NCI-H460 (cell line): ENCODE data around the gene CERS6. TPM values are rescaled to one million over a fixed set of nuclear protein-coding genes. Genes with fewer than 3 reads are reported as not detected.
"Not testable (repeated sequence)": the region's sequence is repeated elsewhere in the genome, so short reads cannot be mapped to it uniquely, and the experiment has no call there.

Experiments
- DNase-seq: peaks from one replicate; pipeline ENCODE4 v3.0.0-alpha.2; 2016; ENCODE audit warnings: low read depth; ENCODE audit errors: extremely low read depth
- total RNA-seq: library from RNA; depleted of rRNA; stranded (reverse); fragments of >200 nt; shearing (Covaris generic); gene quantifications from 2 replicates; pipeline ENCODE4 v1.2.3, GENCODE V29; 2014

The CERS6 gene
- total RNA-seq, 1 experiment from 2014 or later, result 57.3 TPM

DNA sequence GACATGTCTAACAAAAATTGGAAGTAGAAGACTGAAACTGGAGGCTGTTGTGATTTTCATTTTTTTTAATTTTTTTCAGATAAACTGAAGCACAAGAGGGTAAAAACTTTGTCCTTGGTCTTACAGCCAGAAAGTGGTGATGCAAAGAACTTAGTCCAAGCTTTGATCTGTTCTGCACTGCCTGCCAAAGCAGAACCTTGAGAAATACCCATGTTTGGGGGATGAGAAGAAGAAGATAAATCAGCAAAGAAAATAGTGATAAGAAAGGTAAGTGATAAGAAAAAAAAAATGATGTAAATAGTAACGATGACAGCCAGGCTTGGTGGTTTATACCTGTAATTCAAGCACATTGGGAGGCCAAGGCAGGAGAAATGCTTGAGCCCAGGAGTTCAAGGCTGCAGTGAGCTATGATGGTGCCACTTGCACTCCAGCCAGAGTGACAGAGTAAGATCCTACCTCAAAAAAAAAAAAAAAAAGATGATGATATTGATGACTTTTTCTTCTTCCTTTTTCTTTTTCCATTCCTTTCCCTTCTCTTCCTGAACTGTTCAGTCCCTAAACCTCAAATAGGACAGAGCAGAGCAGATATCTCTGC is 331.8 kb downstream of the CERS6 start:
- no peak for DNase-seq

- DNase-seq, result no peak
Observed at GRCh38 chr2:168789776-168790175, 333.7 kb downstream of the CERS6 start.

DNA sequence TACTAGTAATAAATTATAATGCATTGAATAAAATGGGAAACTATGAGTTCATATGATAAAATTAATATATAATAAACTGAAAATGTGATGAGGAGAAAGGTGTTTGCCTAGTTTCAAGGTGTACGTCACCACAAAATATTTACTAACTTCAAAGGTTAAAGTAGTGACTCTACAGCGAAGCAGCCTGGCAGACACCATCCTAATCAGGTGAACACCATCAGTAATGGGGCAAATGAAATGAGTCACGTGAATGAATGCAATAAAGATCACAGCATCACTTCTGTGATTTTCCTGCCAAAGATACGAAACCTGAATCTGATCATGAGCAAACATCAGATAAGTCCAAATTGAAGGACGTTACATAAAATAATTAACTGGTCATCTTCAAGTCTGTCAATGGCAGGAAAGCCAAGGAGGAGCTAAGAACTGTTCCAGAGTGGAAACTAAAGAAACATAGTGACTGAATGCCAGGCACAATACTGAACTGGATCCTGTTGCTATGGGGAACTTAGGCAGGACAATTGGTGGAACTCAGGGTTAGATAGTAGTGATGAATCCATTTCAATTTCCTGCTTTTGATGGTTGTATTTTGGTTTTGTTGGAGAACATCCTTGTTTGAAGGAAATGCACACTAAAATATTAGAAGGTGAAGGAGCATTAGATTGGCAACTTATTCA is 334.3 kb downstream of the CERS6 start:
- DNase-seq, result no peak

GRCh38 chr2:168791140-168791539 is 335.1 kb downstream of the CERS6 start:
- not testable (repeated sequence) for DNase-seq

- DNase-seq, result no peak
Observed at GRCh38 chr2:168793596-168793995, 337.5 kb downstream of the CERS6 start.

DNA sequence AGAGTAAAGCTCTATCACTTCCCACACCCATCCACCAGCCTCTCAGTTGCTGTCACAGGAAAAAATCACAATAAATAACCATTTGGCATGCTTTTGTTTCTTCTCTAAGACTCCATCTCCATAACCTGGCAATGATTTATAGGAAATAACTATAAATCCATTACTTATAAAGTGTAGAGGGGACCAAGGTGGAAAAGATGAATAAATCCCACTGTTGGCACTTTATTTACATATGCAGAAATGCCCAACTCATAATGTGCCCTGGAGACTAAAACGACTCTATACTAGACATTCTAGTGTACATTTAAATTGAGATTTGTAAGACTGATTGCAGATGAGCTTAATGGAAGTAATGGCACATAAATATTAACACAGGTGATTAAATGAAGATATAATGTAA is 338.9 kb downstream of the CERS6 start:
- DNase-seq, result no peak

GRCh38 chr2:168796090-168796577 is 340.1 kb downstream of the CERS6 start:
- DNase-seq, result no peak

- DNase-seq, result no peak
Observed at GRCh38 chr2:168796583-168797285, 340.7 kb downstream of the CERS6 start.

- DNase-seq, result no peak
Observed at GRCh38 chr2:168797286-168797655, 341.2 kb downstream of the CERS6 start.

- no peak for DNase-seq
Observed at GRCh38 chr2:168798076-168798887, 342.2 kb downstream of the CERS6 start.

- no peak for DNase-seq
Observed at GRCh38 chr2:168798888-168799410, 342.9 kb downstream of the CERS6 start.

- no peak for DNase-seq
Observed at GRCh38 chr2:168801471-168801870, 345.4 kb downstream of the CERS6 start.

DNA sequence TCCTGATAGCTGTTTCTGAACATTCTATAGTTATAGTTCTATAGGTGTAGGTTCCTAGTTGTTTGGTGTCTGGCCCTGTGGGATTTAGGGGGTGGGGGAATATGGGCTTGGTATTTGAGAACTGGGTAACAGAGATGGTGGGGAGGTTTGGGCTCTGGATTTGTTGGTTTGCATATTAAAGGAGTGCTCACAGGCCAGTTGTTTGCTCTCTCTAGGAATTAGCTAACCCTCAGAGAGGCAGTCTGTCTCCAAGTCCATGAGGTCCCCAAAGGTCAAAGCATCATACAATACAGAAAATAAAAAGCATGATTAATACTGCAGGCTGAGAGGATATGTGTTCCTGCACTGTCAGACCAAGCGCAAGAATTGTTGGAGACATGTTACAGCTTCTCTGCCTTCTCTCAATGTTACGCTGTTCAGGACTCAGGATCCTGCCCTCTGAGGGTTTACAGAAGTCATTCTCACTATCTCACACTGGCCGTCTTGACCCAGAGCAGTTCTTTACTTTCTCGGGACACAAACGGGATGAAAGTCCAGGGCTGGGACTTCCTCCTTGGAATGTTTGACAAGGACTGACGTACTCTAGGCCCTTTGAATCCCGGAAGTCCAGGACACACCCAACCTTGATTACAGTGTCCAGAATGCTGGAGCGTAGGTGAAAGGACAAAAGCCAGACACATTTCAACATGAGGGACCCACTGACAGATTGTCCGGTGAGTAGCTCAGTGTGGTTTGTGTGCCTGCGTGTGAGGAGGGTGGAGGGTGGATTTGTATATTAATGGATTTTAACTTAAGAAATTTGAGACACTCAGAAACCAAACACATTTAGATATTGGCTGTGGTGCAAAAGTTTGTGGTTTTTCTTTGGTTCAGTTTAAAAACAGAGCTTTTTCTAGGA is 346.1 kb downstream of the CERS6 start, which contains the start of gene NOSTRIN:
NOSTRIN (plus strand) TSS at position 677 of the 898 bp plus-strand sequence; CDS start at position 687, 10 bp downstream.
- DNase-seq, result peak; percentile 70

DNA sequence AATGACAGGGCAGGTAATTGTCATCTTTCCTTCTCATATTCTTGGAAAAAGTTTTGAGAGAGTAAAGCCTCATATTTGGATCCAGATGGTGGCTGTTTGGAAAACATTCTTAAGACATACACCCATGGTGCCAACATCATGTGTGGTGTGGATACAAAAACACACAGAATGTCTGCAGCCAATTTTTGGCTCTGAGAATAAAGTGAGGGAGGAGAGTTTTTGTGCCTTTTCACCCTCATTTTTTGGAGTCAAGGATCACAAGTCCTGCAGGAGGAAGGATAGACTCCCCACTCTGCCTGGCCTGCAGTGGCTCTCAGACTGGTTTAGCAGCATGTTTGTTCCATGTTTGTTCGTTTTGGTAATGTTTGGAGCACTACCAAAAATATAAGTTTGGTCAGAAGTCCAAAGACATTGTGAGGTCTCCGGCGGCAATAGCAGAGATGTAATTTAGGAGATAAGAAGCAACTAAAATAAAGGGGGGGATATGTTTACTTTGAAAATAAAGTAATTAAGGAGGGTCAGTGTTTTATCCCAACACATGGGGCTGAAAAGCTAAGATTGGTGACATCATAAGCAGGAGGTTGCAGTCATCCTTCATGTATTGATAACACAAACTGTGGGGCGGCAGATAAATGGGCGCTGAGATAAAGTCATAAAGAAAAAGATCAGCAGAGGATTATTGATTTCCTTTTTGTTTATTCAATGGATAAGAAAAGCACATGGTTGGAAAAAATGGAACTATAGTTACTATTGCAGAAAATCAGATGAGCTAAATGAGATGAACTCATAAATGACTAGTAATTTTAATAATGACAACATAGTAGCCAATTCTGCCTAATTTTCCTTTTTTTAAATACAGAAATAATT is 347.0 kb downstream of the CERS6 start:
- DNase-seq, result no peak

DNA sequence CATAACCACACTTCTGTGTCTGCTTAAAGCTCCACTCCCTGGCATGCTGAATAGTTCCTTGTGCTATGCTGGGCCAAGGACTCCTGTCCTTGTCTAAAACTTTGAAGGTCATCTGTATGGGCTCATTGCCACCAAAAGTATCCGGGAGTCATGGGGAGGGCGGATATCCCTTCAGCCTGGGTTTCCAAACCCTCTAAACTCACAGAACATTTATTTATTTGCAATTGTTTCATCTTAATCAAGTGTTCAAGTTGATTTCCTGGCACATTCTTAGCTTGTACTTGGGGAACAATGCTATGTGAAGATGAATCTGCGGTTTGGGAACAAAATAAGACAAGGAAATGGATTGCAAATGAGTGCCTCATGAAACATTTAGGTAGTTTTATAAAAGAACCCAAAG is 348.1 kb downstream of the CERS6 start:
- no peak for DNase-seq

- no peak for DNase-seq
Observed at GRCh38 chr2:168805615-168806014, 349.5 kb downstream of the CERS6 start.

DNA sequence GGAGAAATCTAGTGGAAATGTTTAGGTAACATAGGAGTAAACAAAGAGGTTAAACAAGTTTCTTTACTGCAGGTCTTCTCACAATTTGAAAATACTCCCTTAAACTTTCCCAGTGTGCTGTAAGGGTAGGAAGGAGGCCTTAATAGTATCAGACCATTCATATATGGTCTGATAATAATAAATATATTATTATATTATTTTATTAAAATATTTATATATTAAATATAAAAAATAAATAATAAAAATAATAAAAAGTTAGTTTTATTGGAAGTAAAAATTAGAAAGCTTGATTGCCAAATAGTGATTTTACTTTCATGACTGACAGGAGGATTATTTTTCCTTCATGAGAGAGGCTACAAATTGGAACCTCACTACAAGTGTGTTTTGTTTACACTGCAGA is 353.5 kb downstream of the CERS6 start:
- DNase-seq, result no peak

GRCh38 chr2:168810235-168810634 is 354.2 kb downstream of the CERS6 start:
- no peak for DNase-seq

GRCh38 chr2:168811696-168812095 is 355.6 kb downstream of the CERS6 start:
- no peak for DNase-seq
